OCI-LY7 (cell line): ENCODE measurements around the gene SPAG5.
"Not testable (repeated sequence)": the region's sequence is repeated elsewhere in the genome, so short reads cannot be mapped to it uniquely, and the experiment has no call there.

Experiments
- EZH2phosphoT487 ChIP-seq: fragments of 200-600 bp; sonication (generic); IDR thresholded peaks from 2 replicates; pipeline ENCODE4 v1.6.1; 2018; ENCODE audit warnings: low read depth, borderline replicate concordance, mild to moderate bottlenecking, mixed run types, antibody characterized with exemption, low read length, moderate library complexity, mixed read lengths
- TF ChIP-seq, protein P1 (sequence below): fragments of 200-600 bp; sonication (generic); conservative IDR thresholded peaks from 2 replicates; pipeline ENCODE4 v1.5.1; 2014; ENCODE audit warnings: mild to moderate bottlenecking, antibody characterized with exemption, low read length, moderate library complexity, mixed read lengths

DNA sequence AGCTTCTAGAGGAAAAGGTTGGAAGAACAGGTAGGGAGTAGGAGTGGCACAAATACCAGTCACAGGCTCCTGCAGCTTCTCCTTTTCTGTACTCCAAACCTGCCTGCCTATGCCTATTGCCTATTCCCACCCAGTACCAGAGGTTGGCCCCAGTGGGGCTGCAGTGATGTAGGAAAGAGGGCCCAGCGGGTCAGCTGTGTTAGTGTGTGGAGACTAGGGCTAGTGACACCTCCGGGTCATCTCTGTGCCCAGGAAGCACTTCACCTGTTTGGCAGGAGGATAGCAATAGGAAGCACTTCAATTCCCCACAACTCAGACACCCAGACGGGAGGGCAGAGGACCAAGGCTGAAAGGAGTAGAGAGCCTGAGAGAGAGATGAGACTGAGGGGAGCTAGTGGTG, 22.8 kb downstream of the SPAG5 start:
- TF ChIP-seq, protein P1, sequence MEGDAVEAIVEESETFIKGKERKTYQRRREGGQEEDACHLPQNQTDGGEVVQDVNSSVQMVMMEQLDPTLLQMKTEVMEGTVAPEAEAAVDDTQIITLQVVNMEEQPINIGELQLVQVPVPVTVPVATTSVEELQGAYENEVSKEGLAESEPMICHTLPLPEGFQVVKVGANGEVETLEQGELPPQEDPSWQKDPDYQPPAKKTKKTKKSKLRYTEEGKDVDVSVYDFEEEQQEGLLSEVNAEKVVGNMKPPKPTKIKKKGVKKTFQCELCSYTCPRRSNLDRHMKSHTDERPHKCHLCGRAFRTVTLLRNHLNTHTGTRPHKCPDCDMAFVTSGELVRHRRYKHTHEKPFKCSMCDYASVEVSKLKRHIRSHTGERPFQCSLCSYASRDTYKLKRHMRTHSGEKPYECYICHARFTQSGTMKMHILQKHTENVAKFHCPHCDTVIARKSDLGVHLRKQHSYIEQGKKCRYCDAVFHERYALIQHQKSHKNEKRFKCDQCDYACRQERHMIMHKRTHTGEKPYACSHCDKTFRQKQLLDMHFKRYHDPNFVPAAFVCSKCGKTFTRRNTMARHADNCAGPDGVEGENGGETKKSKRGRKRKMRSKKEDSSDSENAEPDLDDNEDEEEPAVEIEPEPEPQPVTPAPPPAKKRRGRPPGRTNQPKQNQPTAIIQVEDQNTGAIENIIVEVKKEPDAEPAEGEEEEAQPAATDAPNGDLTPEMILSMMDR: not testable (repeated sequence)
- TF ChIP-seq EZH2phosphoT487: not testable (repeated sequence)
